Loucy (cell line): ENCODE measurements around the gene TBL1XR1.

Source experiments
- EZH2phosphoT487 ChIP-seq: fragments of 200-600 bp; IDR thresholded peaks from 2 replicates; pipeline ENCODE4 v1.6.1; 2018; ENCODE audit warnings: antibody characterized with exemption, mild to moderate bottlenecking, moderate library complexity, borderline replicate concordance
- TF ChIP-seq, protein P1 (sequence below): fragments of 200-600 bp; sonication (generic); conservative IDR thresholded peaks from 2 replicates; pipeline ENCODE4 v1.5.1; 2014; ENCODE audit warnings: mild to moderate bottlenecking, antibody characterized with exemption, low read length

DNA sequence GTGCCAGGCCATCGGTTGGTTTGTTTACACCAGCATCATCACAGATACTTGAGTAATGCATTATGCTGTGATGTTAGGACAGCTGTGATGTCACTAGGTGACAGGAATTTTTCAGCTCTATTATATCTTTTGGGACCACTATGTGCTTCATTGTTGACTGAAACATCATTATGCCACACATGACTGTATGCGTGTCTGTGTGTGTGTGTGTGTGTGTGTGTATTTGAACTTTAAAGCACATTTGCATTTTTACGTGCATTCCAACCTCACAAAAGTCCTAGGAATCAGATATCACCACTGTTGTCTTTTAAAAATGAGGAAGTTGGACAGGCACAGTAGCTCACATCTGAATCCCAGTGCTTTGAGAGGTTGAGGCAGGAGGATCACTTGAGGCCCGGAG is 223.0 kb downstream of the TBL1XR1 start:
- TF ChIP-seq, protein P1, sequence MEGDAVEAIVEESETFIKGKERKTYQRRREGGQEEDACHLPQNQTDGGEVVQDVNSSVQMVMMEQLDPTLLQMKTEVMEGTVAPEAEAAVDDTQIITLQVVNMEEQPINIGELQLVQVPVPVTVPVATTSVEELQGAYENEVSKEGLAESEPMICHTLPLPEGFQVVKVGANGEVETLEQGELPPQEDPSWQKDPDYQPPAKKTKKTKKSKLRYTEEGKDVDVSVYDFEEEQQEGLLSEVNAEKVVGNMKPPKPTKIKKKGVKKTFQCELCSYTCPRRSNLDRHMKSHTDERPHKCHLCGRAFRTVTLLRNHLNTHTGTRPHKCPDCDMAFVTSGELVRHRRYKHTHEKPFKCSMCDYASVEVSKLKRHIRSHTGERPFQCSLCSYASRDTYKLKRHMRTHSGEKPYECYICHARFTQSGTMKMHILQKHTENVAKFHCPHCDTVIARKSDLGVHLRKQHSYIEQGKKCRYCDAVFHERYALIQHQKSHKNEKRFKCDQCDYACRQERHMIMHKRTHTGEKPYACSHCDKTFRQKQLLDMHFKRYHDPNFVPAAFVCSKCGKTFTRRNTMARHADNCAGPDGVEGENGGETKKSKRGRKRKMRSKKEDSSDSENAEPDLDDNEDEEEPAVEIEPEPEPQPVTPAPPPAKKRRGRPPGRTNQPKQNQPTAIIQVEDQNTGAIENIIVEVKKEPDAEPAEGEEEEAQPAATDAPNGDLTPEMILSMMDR = no peak
- TF ChIP-seq EZH2phosphoT487 = no peak
